ENCODE results near the gene EIPR1. TPM values are rescaled to one million over a fixed set of nuclear protein-coding genes. Genes with fewer than 3 reads are reported as not detected.

Gene EIPR1
- polyA plus RNA-seq, 1 donor from 2014 or later: 138 TPM

DNA sequence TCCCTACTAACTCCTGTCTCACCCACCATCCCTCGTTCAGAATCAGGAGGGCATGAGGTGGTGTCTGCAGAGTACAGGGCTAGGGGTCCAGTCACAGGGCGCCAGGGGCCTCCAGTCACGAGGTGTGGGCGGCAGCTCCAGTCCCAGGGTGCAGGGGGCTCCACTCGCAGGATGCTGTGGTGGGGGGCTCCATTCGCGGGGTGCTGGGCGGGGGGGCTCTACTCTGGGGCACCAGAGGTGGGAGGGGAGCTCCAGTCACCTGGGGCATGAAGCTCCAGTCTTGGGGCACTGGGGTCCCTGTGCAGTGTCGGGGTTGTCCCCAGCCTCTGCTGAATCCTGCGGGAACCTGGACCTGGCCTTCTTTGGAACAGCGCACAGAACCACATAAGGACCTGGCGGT is 66.0 kb downstream of the EIPR1 start:
- Histone ChIP-seq H3K9me2 (ENCODE audit: insufficient read depth, low read length) (no peaks in the 10 kb centered on the region), H4K20me1 (ENCODE audit: insufficient read depth) (no peaks in the 10 kb centered on the region), H3K36me3 (ENCODE audit: insufficient read depth, low read length) (no peaks in the 10 kb centered on the region), H3F3A (ENCODE audit: insufficient read depth, low read length, poor library complexity, severe bottlenecking) (no peaks in the 10 kb centered on the region), H3K9me3 (ENCODE audit: low read length) (no peaks in the 10 kb centered on the region), H3K4me2 (ENCODE audit: low read length) (no peak overlapping the region), H3K4me3 (ENCODE audit: low read length) (no peak overlapping the region), H3K9ac (ENCODE audit: low read length) (no peak overlapping the region), H3K79me2 (replicated peaks; ENCODE audit: insufficient read depth, low read length) (no peaks in the 10 kb centered on the region), H3K27ac (ENCODE audit: low read length) (no peak overlapping the region), H3K27me3 (ENCODE audit: insufficient read depth, low read depth, low read length) (no peaks in the 10 kb centered on the region), H2AFZ (ENCODE audit: low read depth, low read length) (no peak overlapping the region)
- TF ChIP-seq, protein P1, sequence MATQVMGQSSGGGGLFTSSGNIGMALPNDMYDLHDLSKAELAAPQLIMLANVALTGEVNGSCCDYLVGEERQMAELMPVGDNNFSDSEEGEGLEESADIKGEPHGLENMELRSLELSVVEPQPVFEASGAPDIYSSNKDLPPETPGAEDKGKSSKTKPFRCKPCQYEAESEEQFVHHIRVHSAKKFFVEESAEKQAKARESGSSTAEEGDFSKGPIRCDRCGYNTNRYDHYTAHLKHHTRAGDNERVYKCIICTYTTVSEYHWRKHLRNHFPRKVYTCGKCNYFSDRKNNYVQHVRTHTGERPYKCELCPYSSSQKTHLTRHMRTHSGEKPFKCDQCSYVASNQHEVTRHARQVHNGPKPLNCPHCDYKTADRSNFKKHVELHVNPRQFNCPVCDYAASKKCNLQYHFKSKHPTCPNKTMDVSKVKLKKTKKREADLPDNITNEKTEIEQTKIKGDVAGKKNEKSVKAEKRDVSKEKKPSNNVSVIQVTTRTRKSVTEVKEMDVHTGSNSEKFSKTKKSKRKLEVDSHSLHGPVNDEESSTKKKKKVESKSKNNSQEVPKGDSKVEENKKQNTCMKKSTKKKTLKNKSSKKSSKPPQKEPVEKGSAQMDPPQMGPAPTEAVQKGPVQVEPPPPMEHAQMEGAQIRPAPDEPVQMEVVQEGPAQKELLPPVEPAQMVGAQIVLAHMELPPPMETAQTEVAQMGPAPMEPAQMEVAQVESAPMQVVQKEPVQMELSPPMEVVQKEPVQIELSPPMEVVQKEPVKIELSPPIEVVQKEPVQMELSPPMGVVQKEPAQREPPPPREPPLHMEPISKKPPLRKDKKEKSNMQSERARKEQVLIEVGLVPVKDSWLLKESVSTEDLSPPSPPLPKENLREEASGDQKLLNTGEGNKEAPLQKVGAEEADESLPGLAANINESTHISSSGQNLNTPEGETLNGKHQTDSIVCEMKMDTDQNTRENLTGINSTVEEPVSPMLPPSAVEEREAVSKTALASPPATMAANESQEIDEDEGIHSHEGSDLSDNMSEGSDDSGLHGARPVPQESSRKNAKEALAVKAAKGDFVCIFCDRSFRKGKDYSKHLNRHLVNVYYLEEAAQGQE (IDR thresholded peaks at IDR 0.05; ENCODE audit: borderline replicate concordance): no peak
- no peak for TF ChIP-seq EP300 (conservative IDR thresholded peaks at IDR 0.05; ENCODE audit: poor library complexity, severe bottlenecking)
- TF ChIP-seq SMC3 (conservative IDR thresholded peaks at IDR 0.05; ENCODE audit: poor library complexity): no peak
- TF ChIP-seq TAF1 (IDR thresholded peaks at IDR 0.05; ENCODE audit: low read depth): no peak
- TF ChIP-seq EZH2 (IDR thresholded peaks at IDR 0.05; ENCODE audit: borderline replicate concordance, insufficient read depth, low read length, poor library complexity, severe bottlenecking): no peak
- TF ChIP-seq RAD21 (conservative IDR thresholded peaks at IDR 0.05): no peak
- no peak for TF ChIP-seq POLR2AphosphoS5 (IDR thresholded peaks at IDR 0.05)
- no peak for TF ChIP-seq MXI1 (conservative IDR thresholded peaks at IDR 0.05; ENCODE audit: poor library complexity, severe bottlenecking)
- TF ChIP-seq, protein P2, sequence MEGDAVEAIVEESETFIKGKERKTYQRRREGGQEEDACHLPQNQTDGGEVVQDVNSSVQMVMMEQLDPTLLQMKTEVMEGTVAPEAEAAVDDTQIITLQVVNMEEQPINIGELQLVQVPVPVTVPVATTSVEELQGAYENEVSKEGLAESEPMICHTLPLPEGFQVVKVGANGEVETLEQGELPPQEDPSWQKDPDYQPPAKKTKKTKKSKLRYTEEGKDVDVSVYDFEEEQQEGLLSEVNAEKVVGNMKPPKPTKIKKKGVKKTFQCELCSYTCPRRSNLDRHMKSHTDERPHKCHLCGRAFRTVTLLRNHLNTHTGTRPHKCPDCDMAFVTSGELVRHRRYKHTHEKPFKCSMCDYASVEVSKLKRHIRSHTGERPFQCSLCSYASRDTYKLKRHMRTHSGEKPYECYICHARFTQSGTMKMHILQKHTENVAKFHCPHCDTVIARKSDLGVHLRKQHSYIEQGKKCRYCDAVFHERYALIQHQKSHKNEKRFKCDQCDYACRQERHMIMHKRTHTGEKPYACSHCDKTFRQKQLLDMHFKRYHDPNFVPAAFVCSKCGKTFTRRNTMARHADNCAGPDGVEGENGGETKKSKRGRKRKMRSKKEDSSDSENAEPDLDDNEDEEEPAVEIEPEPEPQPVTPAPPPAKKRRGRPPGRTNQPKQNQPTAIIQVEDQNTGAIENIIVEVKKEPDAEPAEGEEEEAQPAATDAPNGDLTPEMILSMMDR (IDR thresholded peaks at IDR 0.05; ENCODE audit: poor library complexity, severe bottlenecking): no peak

DNA sequence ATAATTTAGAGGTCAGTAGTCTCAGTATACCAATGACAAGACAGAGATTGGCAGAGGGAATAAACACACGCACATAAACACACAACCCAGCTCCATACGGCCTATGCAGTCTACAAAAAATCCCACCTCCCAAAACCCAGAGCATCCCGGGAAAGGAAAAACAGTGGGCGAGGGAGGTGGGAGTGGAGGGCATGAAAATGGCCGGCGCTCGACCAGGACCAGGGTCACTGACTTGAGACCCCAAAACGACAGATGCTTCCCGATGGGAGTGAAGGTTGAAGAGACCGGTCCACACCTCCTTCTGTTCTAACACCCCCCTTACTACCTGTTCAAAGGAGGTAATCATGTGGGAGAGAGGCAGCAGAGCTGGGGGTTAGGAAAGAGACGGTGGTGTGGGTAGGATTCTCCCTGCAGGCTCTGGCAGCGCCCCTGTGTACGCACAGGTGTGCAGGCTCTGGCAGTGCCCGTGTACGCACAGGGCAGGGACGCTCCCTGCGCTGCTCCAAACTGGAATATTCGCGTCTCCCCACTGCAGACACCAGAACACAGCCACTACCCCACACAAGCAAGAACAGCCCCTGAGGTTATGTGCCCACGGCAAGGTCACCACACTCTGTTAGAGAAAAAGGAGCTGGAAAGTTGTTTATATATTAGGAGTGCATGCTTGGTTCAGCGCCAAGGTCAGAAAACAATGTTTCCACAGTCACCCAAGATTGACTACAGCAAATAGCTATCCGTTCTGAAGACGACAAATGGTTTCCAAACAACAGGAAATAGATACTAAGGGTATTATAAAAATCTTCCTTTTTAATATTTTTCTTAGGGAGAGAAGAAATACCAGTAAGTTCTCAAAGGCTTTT is 67.9 kb downstream of the EIPR1 start:
- no peak overlapping the region for H2AFZ ChIP-seq (ENCODE audit: low read depth, low read length)
- H4K20me1 ChIP-seq (ENCODE audit: insufficient read depth): no peaks in the 10 kb centered on the region
- H3K27me3 ChIP-seq (ENCODE audit: insufficient read depth, low read depth, low read length): no peaks in the 10 kb centered on the region
- no peak overlapping the region for H3K4me2 ChIP-seq (ENCODE audit: low read length)
- H3K79me2 ChIP-seq (replicated peaks; ENCODE audit: insufficient read depth, low read length): no peaks in the 10 kb centered on the region
- H3K9me3 ChIP-seq (ENCODE audit: low read length): no peaks in the 10 kb centered on the region
- TF ChIP-seq EP300 (conservative IDR thresholded peaks at IDR 0.05; ENCODE audit: poor library complexity, severe bottlenecking): no peak
- TF ChIP-seq TAF1 (IDR thresholded peaks at IDR 0.05; ENCODE audit: low read depth): no peak
- TF ChIP-seq RAD21 (conservative IDR thresholded peaks at IDR 0.05): no peak
- TF ChIP-seq POLR2AphosphoS5 (IDR thresholded peaks at IDR 0.05): no peak
- TF ChIP-seq, protein P1 (IDR thresholded peaks at IDR 0.05; ENCODE audit: borderline replicate concordance): no peak
- no peak for TF ChIP-seq SMC3 (conservative IDR thresholded peaks at IDR 0.05; ENCODE audit: poor library complexity)
- TF ChIP-seq EZH2 (IDR thresholded peaks at IDR 0.05; ENCODE audit: borderline replicate concordance, insufficient read depth, low read length, poor library complexity, severe bottlenecking): no peak
- H3K9ac ChIP-seq (ENCODE audit: low read length): no peak overlapping the region
- no peaks in the 10 kb centered on the region for H3F3A ChIP-seq (ENCODE audit: insufficient read depth, low read length, poor library complexity, severe bottlenecking)
- no peak overlapping the region for H3K4me3 ChIP-seq (ENCODE audit: low read length)
- H3K9me2 ChIP-seq (ENCODE audit: insufficient read depth, low read length): no peaks in the 10 kb centered on the region
- no peak overlapping the region for H3K27ac ChIP-seq (ENCODE audit: low read length)
- H3K36me3 ChIP-seq (ENCODE audit: insufficient read depth, low read length): no peaks in the 10 kb centered on the region

All from neural cell (in vitro differentiated cells).